Adrenal gland (tissue), 12 donors: Measurements from ENCODE around the gene SHFL. TPM values are rescaled to one million over a fixed set of nuclear protein-coding genes. Genes with fewer than 3 reads are reported as not detected.

Experiments
- DNase-seq, 7 donors: peaks; one replicate each; pipeline ENCODE4 v3.0.0-alpha.2; 2019 to 2020
- H3K27ac ChIP-seq, 5 donors: fragments of 200-600 bp; sonication (generic) in 4 of 5; 1 replicate in 3 of 5; 2 replicates in 2 of 5; pipeline versions ENCODE4 v1.5.1 to v1.8.0; 2016 to 2020; ENCODE audit warnings: mild to moderate bottlenecking in 1 of 5
- H3K27me3 ChIP-seq: fragments of 200-600 bp; 2 replicates; pipeline ENCODE4 v1.8.0; 2021
- H3K36me3 ChIP-seq, 2 donors: fragments of 200-600 bp; replicated peaks in 1 of 2; 1 replicate in 1 of 2; 2 replicates in 1 of 2; pipeline versions ENCODE4 v1.5.1 to v1.8.0; 2018 to 2022
- H3K4me1 ChIP-seq, 2 donors: fragments of 200-600 bp; replicated peaks in 1 of 2; 1 replicate in 1 of 2; 2 replicates in 1 of 2; pipeline versions ENCODE4 v1.5.1 to v1.8.0; 2018 to 2021
- H3K4me3 ChIP-seq, 4 donors: fragments of 200-600 bp; sonication (generic) in 3 of 4; one replicate each; pipeline ENCODE4 v1.5.1; 2016 to 2018
- H3K9me3 ChIP-seq, 3 donors: fragments of 200-600 bp; sonication (generic) in 1 of 3; replicated peaks in 1 of 3; 1 replicate in 2 of 3; 2 replicates in 1 of 3; pipeline versions ENCODE4 v1.5.1 to v1.8.0; 2016 to 2021
- CTCF ChIP-seq, 6 experiments: fragments of 450-650 bp in 4 of 6; fragments of 200-600 bp in 2 of 6; sonication (generic) in 1 of 6; IDR thresholded peaks; 1 replicate in 5 of 6; 2 replicates in 1 of 6; pipeline versions ENCODE4 v1.5.1 to v1.8.0; 2016 to 2021; ENCODE audit warnings: antibody characterized with exemption in 6 of 6, mild to moderate bottlenecking in 2 of 6, moderate library complexity in 1 of 6
- POLR2A ChIP-seq, 2 donors: fragments of 450-650 bp; IDR thresholded peaks; one replicate each; pipeline ENCODE4 v1.6.1; 2017; ENCODE audit warnings: antibody characterized with exemption in 2 of 2, mild to moderate bottlenecking in 2 of 2, moderate library complexity in 1 of 2
- WGBS, 4 donors: extraction: QIAGEN DNeasy Blood & Tissue Kit in 2 of 4; methylation state at CpG; one replicate each; pipeline versions ENCODE4 v1.1.5 to v1.1.7; 2013 to 2017; 5-methylcytosine and 5-hydroxymethylcytosine counted together
- intact Hi-C, 2 donors: fragments of 100-400 bp; cut with DNase I; formaldehyde crosslinking; loops; one replicate each; pipeline versions ENCODE4 v1.14.1 to v1.15.0; 2022 to 2023
- polyA plus RNA-seq, 3 donors: library from polyadenylated mRNA; stranded (reverse); fragments of 200-250 nt in 2 of 3; fragments of 350-450 nt in 1 of 3; fragmentation: Illumina TruSeq in 1 of 3; extraction: RNeasy Lipid Tissue Mini Kit (QIAGEN cat#74804) in 1 of 3; gene quantifications; one replicate each; pipeline ENCODE4 v1.2.3, GENCODE V29; 2013 to 2014
- total RNA-seq, 9 donors: library from RNA; depleted of rRNA in 4 of 9; stranded (reverse); fragments of >200 nt in 4 of 9; fragments of 120-200 nt in 1 of 9; fragmentation: NEBNext Ultra II Directional in 1 of 9; extraction: Animal tissue kit (Norgen Biotek cat#: 25700) in 1 of 9; gene quantifications; one replicate each; pipeline versions ENCODE4 v1.1.0 to v1.2.4, GENCODE V29; 2013 to 2023
- donor health status: healthy with polysubstance abuse.
- donor health status: Bipolar disorder and iron deficiency.
- donor health status: DM: yes; HTN: yes; CAD: no.
- donor health status: DM: no; HTN: no; CAD: no.
- donor health status: DM: no; HTN: no; CAD: no.
- donor health status: DM: yes; HTN: yes; CAD: no.

SHFL gene
- total and polyA plus RNA-seq, 12 donors, result 17.4 to 116 (median 42.3) TPM

DNA sequence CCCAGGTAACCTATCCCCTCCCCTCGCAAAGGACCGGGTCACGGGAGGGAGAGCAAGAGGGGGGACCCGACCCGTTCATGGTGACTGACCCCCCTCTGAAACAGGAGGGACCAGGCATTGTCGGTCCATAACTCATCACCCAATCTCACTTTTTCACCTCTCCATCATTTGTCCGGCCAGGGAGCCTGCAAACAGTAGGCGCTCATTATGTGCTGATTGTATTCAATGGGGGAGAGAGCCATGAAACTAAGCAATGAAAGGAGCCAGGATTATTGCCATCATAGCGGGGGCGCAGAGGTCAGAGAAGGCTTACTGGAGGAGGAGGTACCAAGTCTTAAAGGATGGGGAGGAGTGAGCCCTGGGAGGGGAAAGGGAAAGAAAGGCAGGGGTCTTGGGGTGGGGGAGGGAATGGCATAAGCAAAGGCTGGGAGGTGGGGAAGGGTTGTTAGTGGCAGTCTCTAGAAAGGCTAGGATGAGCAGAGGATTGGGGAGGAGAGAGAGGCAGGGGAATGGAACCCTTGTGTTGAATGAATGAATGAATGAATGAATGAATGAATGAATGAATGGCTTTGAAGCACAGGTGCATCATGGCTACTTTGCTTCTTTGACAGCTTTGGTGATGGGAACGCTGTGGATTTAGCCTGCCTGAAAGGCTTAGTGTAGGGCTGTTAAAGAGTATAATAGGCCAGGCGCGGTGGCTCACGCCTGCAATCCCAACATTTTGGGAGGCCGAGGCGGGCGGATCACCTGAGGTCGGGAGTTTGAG is 1.4 kb downstream of the SHFL start:
- H3K4me3 ChIP-seq, result peak overlapping the region in 1 of 4 donors; percentile 99
- peak overlapping the region in 3 of 5 donors; percentile 84 to 91 (median 85) for H3K27ac ChIP-seq
- no peaks in the 10 kb centered on the region for H3K27me3 ChIP-seq
- DNase-seq, result no peak
- TF ChIP-seq CTCF (IDR thresholded peaks at IDR 0.05) (no peak), POLR2A (IDR thresholded peaks at IDR 0.05) (no peak)
- H3K9me3 ChIP-seq, result no peaks in the 10 kb centered on the region
- intact Hi-C loops, result no loop called here
- peaks cover 0 to 31% of the 10 kb centered on the region in 2 donors for H3K36me3 ChIP-seq
- peaks cover 4 to 5% of the 10 kb centered on the region in 2 donors for H3K4me1 ChIP-seq
- 88 to 90% (median 89%) methylated on average over 16 to 18 of the region's 18 CpGs for WGBS, 4 donors

- H3K27ac ChIP-seq, result no peak overlapping the region
- H3K36me3 ChIP-seq, result peaks cover 0 to 35% of the 10 kb centered on the region in 2 donors
- 80 to 91% (median 87%) methylated on average over 4 to 6 of the region's 6 CpGs for WGBS, 4 donors
- H3K9me3 ChIP-seq, result no peaks in the 10 kb centered on the region
- TF ChIP-seq POLR2A (IDR thresholded peaks at IDR 0.05) (no peak), CTCF (IDR thresholded peaks at IDR 0.05) (no peak)
- DNase-seq, result no peak
- H3K4me3 ChIP-seq, result no peak overlapping the region
- H3K27me3 ChIP-seq, result no peaks in the 10 kb centered on the region
- H3K4me1 ChIP-seq, result peaks cover 4 to 5% of the 10 kb centered on the region in 2 donors
- intact Hi-C loops, result no loop called here
Measured at GRCh38 chr19:10088949-10089554, 2.9 kb downstream of the SHFL start.

GRCh38 chr19:10089801-10090375 is 3.8 kb downstream of the SHFL start:
- DNase-seq, result no peak
- Histone ChIP-seq H3K27ac (no peak overlapping the region), H3K4me1 (peaks cover 4 to 5% of the 10 kb centered on the region in 2 donors), H3K36me3 (peaks cover 0 to 35% of the 10 kb centered on the region in 2 donors), H3K9me3 (no peaks in the 10 kb centered on the region), H3K27me3 (no peaks in the 10 kb centered on the region), H3K4me3 (no peak overlapping the region)
- no peak for TF ChIP-seq POLR2A (IDR thresholded peaks at IDR 0.05)
- TF ChIP-seq CTCF (IDR thresholded peaks at IDR 0.05), result no peak
- WGBS, 4 donors, result 85 to 92% (median 86%) methylated on average over 14 to 15 of the region's 15 CpGs
- intact Hi-C loops, result no loop called here

- intact Hi-C loops, result no loop called here
- 92 to 98% (median 95%) methylated on average over 5 to 17 of the region's 17 CpGs for whole genome bisulfite sequencing, 4 donors
- TF ChIP-seq POLR2A (IDR thresholded peaks at IDR 0.05) (no peak), CTCF (IDR thresholded peaks at IDR 0.05) (no peak)
- Histone ChIP-seq H3K36me3 (peaks cover 0 to 35% of the 10 kb centered on the region in 2 donors), H3K4me1 (peaks cover 9 to 14% of the 10 kb centered on the region in 2 donors), H3K27me3 (no peaks in the 10 kb centered on the region), H3K4me3 (no peak overlapping the region), H3K9me3 (no peaks in the 10 kb centered on the region), H3K27ac (no peak overlapping the region)
- DNase-seq, result peak in 1 of 7 donors; percentile 5
Measured at GRCh38 chr19:10091370-10091687, 5.2 kb downstream of the SHFL start.
